Activated naive CD8-positive, alpha-beta T cell (primary cell): ENCODE measurements around the gene CUEDC2.

Experiments used
- H3K27ac Mint-ChIP-seq: one replicate; pipeline ENCODE4 v1.8.0; 2021; ENCODE audit warnings: mixed read lengths
- H3K27me3 Mint-ChIP-seq: one replicate; pipeline ENCODE4 v1.8.0; 2021; ENCODE audit warnings: mixed read lengths
- H3K36me3 Mint-ChIP-seq: one replicate; pipeline ENCODE4 v1.8.0; 2021; ENCODE audit warnings: mixed read lengths
- H3K4me1 Mint-ChIP-seq: one replicate; pipeline ENCODE4 v1.8.0; 2021; ENCODE audit warnings: low read depth, mixed read lengths
- H3K4me3 Mint-ChIP-seq: one replicate; pipeline ENCODE4 v1.8.0; 2021; ENCODE audit warnings: mild to moderate bottlenecking, mixed read lengths
- H3K9me3 Mint-ChIP-seq: one replicate; pipeline ENCODE4 v1.8.0; 2021; ENCODE audit warnings: low read depth, mixed read lengths

The CUEDC2 gene

GRCh38 chr10:102411341-102412255 lies 20.8 kb downstream of the CUEDC2 start:
- peak overlapping the region; percentile 5 for H3K27ac Mint-ChIP-seq
- peaks cover 3% of the 10 kb centered on the region for H3K27me3 Mint-ChIP-seq
- peaks cover 34% of the 10 kb centered on the region for H3K4me1 Mint-ChIP-seq
- no peaks in the 10 kb centered on the region for H3K9me3 Mint-ChIP-seq
- H3K4me3 Mint-ChIP-seq, result peak overlapping the region; percentile 86
- H3K36me3 Mint-ChIP-seq, result no peaks in the 10 kb centered on the region

GRCh38 chr10:102410429-102411073 lies 21.8 kb downstream of the CUEDC2 start:
- Mint-ChIP-seq H3K4me3 (peak overlapping the region; percentile 89), H3K27me3 (no peaks in the 10 kb centered on the region), H3K4me1 (peaks cover 38% of the 10 kb centered on the region), H3K27ac (no peak overlapping the region), H3K36me3 (no peaks in the 10 kb centered on the region), H3K9me3 (no peaks in the 10 kb centered on the region)

- no peaks in the 10 kb centered on the region for H3K27me3 Mint-ChIP-seq
- H3K4me3 Mint-ChIP-seq, result peak overlapping the region; percentile 89
- peaks cover 39% of the 10 kb centered on the region for H3K4me1 Mint-ChIP-seq
- no peaks in the 10 kb centered on the region for H3K9me3 Mint-ChIP-seq
- H3K27ac Mint-ChIP-seq, result peak overlapping the region; percentile 77
- H3K36me3 Mint-ChIP-seq, result no peaks in the 10 kb centered on the region
Measured at GRCh38 chr10:102409604-102410428, 22.6 kb downstream of the CUEDC2 start.

GRCh38 chr10:102408728-102409603 lies 23.4 kb downstream of the CUEDC2 start:
- Mint-ChIP-seq H3K4me3 (peak overlapping the region; percentile 89), H3K36me3 (no peaks in the 10 kb centered on the region), H3K9me3 (no peaks in the 10 kb centered on the region), H3K4me1 (peaks cover 39% of the 10 kb centered on the region), H3K27me3 (no peaks in the 10 kb centered on the region), H3K27ac (no peak overlapping the region)

GRCh38 chr10:102408131-102408727 lies 24.1 kb downstream of the CUEDC2 start:
- H3K27ac Mint-ChIP-seq, result peak overlapping the region; percentile 88
- H3K4me3 Mint-ChIP-seq, result peak overlapping the region; percentile 86
- no peaks in the 10 kb centered on the region for H3K9me3 Mint-ChIP-seq
- H3K36me3 Mint-ChIP-seq, result no peaks in the 10 kb centered on the region
- H3K27me3 Mint-ChIP-seq, result no peaks in the 10 kb centered on the region
- peaks cover 37% of the 10 kb centered on the region for H3K4me1 Mint-ChIP-seq

GRCh38 chr10:102407425-102408130 lies 24.8 kb downstream of the CUEDC2 start:
- H3K36me3 Mint-ChIP-seq, result no peaks in the 10 kb centered on the region
- no peaks in the 10 kb centered on the region for H3K9me3 Mint-ChIP-seq

GRCh38 chr10:102406815-102407214 lies 25.6 kb downstream of the CUEDC2 start:
- no peaks in the 10 kb centered on the region for H3K36me3 Mint-ChIP-seq
- no peak overlapping the region for H3K27ac Mint-ChIP-seq
- no peak overlapping the region for H3K4me3 Mint-ChIP-seq
- peaks cover 30% of the 10 kb centered on the region for H3K4me1 Mint-ChIP-seq
- no peaks in the 10 kb centered on the region for H3K9me3 Mint-ChIP-seq
- no peaks in the 10 kb centered on the region for H3K27me3 Mint-ChIP-seq

More at GRCh38 chr10:102407425-102408130, 24.8 kb downstream of the CUEDC2 start:
- H3K4me1 Mint-ChIP-seq, result peaks cover 31% of the 10 kb centered on the region
- peak overlapping the region; percentile 30 for H3K4me3 Mint-ChIP-seq
- peak overlapping the region; percentile 88 for H3K27ac Mint-ChIP-seq
- H3K27me3 Mint-ChIP-seq, result no peaks in the 10 kb centered on the region

- Mint-ChIP-seq H3K36me3 (no peaks in the 10 kb centered on the region), H3K4me1 (peaks cover 25% of the 10 kb centered on the region), H3K4me3 (no peak overlapping the region), H3K27ac (no peak overlapping the region), H3K27me3 (no peaks in the 10 kb centered on the region), H3K9me3 (no peaks in the 10 kb centered on the region)
Measured at GRCh38 chr10:102405632-102406031, 26.7 kb downstream of the CUEDC2 start.

GRCh38 chr10:102405108-102405571 lies 27.2 kb downstream of the CUEDC2 start:
- Mint-ChIP-seq H3K9me3 (no peaks in the 10 kb centered on the region), H3K36me3 (peaks cover 2% of the 10 kb centered on the region), H3K4me1 (peaks cover 24% of the 10 kb centered on the region), H3K27ac (no peak overlapping the region), H3K27me3 (no peaks in the 10 kb centered on the region), H3K4me3 (no peak overlapping the region)

- no peaks in the 10 kb centered on the region for H3K9me3 Mint-ChIP-seq
- no peak overlapping the region for H3K27ac Mint-ChIP-seq
- H3K27me3 Mint-ChIP-seq, result no peaks in the 10 kb centered on the region
- peaks cover 21% of the 10 kb centered on the region for H3K4me1 Mint-ChIP-seq
- peaks cover 2% of the 10 kb centered on the region for H3K36me3 Mint-ChIP-seq
- H3K4me3 Mint-ChIP-seq, result no peak overlapping the region
Measured at GRCh38 chr10:102404361-102405107, 27.8 kb downstream of the CUEDC2 start.

GRCh38 chr10:102403115-102403514 lies 29.3 kb downstream of the CUEDC2 start:
- Mint-ChIP-seq H3K27me3 (no peaks in the 10 kb centered on the region), H3K9me3 (no peaks in the 10 kb centered on the region), H3K27ac (no peak overlapping the region), H3K4me1 (peaks cover 24% of the 10 kb centered on the region), H3K4me3 (no peak overlapping the region), H3K36me3 (peaks cover 2% of the 10 kb centered on the region)

GRCh38 chr10:102402512-102402896 lies 29.9 kb downstream of the CUEDC2 start:
- peaks cover 26% of the 10 kb centered on the region for H3K4me1 Mint-ChIP-seq
- no peaks in the 10 kb centered on the region for H3K9me3 Mint-ChIP-seq
- no peak overlapping the region for H3K4me3 Mint-ChIP-seq
- no peaks in the 10 kb centered on the region for H3K27me3 Mint-ChIP-seq
- no peak overlapping the region for H3K27ac Mint-ChIP-seq
- peaks cover 2% of the 10 kb centered on the region for H3K36me3 Mint-ChIP-seq
